ENCODE results near the gene TRPM4. TPM values are rescaled to one million over a fixed set of nuclear protein-coding genes. Genes with fewer than 3 reads are reported as not detected.

The TRPM4 gene
- total RNA-seq, 1 donor from 2014 or later: 3.1 TPM

DNA sequence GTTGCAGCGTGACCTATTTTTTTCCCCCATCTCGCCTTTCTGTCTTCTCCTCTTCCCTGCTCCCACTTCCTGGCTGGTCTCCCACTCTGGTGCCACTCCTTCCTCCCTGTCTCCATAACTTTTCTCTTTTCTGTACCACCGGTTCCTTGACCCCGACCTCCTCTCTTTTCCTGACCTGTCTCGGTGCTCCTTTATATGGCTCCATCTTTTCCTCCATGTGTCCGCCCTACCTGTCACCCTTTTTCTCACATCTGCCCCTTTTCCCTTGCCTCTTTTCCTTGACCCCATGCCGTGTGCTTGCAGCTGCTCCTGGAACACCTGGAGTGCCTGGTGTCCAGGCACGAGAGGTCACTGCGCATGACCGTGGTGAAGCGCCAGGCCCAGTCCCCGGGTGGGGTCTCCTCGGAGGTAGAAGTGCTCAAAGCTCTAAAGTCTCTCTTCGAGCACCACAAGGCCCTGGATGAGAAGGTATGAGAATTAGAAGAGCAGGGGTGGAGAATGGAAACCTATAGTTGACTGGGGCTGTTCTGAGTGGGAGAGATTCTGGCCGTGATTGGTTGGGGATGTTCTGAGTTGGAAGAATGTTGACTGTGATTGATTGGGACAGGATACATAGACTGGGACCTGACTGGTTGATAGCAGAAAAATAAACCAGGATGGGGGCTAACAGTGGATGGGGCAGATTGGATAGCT is 28.9 kb upstream of the TRPM4 start:
- Histone ChIP-seq H3K36me3 (no peaks in the 10 kb centered on the region), H4K20me1 (ENCODE audit: low read depth) (no peaks in the 10 kb centered on the region), H3K9ac (no peak overlapping the region), H3K9me3 (ENCODE audit: low read depth) (no peaks in the 10 kb centered on the region), H3F3A (ENCODE audit: low read depth) (peaks cover 26% of the 10 kb centered on the region), H3K79me2 (ENCODE audit: low read depth) (no peaks in the 10 kb centered on the region), H2AFZ (replicated peaks) (peak overlapping the region; percentile 67), H3K27me3 (peaks cover 3% of the 10 kb centered on the region), H3K27ac (no peak overlapping the region), H3K4me2 (peak overlapping the region; percentile 32), H3K4me3 (peak overlapping the region; percentile 39), H3K4me1 (no peaks in the 10 kb centered on the region)
- Mint-ChIP-seq H3K36me3 (peaks cover 5% of the 10 kb centered on the region), H3K27me3 (ENCODE audit: insufficient read depth, low read depth) (peaks cover 13% of the 10 kb centered on the region), H3K9me3 (peaks cover 2% of the 10 kb centered on the region), H3K4me1 (peaks cover 18% of the 10 kb centered on the region), H3K4me3 (peak overlapping the region; percentile 89), H3K27ac (no peak overlapping the region)
- DNase-seq (ENCODE audit: low spot score): no peak
- no peak for TF ChIP-seq EZH2 (IDR thresholded peaks at IDR 0.05)
- TF ChIP-seq, protein P1, sequence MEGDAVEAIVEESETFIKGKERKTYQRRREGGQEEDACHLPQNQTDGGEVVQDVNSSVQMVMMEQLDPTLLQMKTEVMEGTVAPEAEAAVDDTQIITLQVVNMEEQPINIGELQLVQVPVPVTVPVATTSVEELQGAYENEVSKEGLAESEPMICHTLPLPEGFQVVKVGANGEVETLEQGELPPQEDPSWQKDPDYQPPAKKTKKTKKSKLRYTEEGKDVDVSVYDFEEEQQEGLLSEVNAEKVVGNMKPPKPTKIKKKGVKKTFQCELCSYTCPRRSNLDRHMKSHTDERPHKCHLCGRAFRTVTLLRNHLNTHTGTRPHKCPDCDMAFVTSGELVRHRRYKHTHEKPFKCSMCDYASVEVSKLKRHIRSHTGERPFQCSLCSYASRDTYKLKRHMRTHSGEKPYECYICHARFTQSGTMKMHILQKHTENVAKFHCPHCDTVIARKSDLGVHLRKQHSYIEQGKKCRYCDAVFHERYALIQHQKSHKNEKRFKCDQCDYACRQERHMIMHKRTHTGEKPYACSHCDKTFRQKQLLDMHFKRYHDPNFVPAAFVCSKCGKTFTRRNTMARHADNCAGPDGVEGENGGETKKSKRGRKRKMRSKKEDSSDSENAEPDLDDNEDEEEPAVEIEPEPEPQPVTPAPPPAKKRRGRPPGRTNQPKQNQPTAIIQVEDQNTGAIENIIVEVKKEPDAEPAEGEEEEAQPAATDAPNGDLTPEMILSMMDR (IDR thresholded peaks at IDR 0.05): no peak
- no peak for TF ChIP-seq EZH2phosphoT487 (IDR thresholded peaks at IDR 0.05)

DNA sequence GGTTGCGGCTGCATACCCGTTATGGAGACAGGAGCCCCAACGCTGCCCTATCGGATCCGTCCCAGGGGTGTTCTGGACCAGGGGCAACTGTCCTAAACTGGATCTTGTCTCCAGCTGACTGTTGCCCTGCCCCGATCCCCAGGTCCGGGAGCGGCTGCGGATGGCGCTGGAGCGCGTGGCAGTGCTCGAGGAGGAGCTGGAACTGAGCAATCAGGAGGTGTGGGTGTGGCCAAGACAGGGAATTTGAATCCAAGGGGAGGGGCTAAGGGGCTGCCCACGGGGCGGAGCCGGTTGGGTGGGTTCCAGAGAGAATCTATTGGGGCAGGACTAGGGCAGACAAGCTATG is 28.4 kb upstream of the TRPM4 start:
- H3K27ac Mint-ChIP-seq: no peak overlapping the region
- Histone ChIP-seq H3K79me2 (ENCODE audit: low read depth) (no peaks in the 10 kb centered on the region), H4K20me1 (ENCODE audit: low read depth) (no peaks in the 10 kb centered on the region), H3F3A (ENCODE audit: low read depth) (peaks cover 31% of the 10 kb centered on the region), H3K9me3 (ENCODE audit: low read depth) (no peaks in the 10 kb centered on the region), H3K4me3 (peak overlapping the region; percentile 39), H3K9ac (no peak overlapping the region), H3K27me3 (no peaks in the 10 kb centered on the region), H3K4me2 (peak overlapping the region; percentile 32), H2AFZ (replicated peaks) (no peak overlapping the region), H3K36me3 (no peaks in the 10 kb centered on the region), H3K27ac (no peak overlapping the region), H3K4me1 (no peaks in the 10 kb centered on the region)
- H3K4me1 Mint-ChIP-seq: peaks cover 18% of the 10 kb centered on the region
- H3K9me3 Mint-ChIP-seq: peaks cover 2% of the 10 kb centered on the region
- H3K36me3 Mint-ChIP-seq: peaks cover 7% of the 10 kb centered on the region
- H3K4me3 Mint-ChIP-seq: peak overlapping the region; percentile 89
- no peak for TF ChIP-seq EZH2 (IDR thresholded peaks at IDR 0.05)
- TF ChIP-seq EZH2phosphoT487 (IDR thresholded peaks at IDR 0.05): no peak
- TF ChIP-seq, protein P1 (IDR thresholded peaks at IDR 0.05): no peak
- peak; percentile 68 for DNase-seq (ENCODE audit: low spot score)
- peaks cover 10% of the 10 kb centered on the region for H3K27me3 Mint-ChIP-seq (ENCODE audit: insufficient read depth, low read depth)

DNA sequence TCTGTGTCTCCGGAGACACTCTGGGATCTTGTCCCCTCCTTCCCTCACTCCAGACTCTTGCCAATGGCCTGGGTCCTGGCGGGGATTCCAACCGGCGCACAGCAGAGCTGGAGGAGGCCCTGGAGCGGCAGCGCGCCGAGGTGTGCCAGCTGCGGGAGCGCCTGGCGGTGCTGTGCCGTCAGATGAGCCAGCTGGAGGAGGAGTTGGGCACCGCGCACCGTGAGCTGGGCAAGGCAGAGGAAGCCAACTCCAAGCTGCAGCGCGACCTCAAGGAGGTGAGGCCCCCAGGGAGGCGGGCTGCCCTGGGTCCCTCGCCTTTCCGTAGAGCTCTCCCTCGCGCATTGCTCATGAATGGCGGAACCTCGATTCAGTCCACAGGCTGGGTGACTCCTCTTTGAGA is 27.3 kb upstream of the TRPM4 start:
- no peak overlapping the region for H3K9ac ChIP-seq
- peak overlapping the region; percentile 54 for H3K4me3 Mint-ChIP-seq
- no peaks in the 10 kb centered on the region for H3K9me3 ChIP-seq (ENCODE audit: low read depth)
- H3K36me3 ChIP-seq: no peaks in the 10 kb centered on the region
- H3K36me3 Mint-ChIP-seq: peaks cover 9% of the 10 kb centered on the region
- peaks cover 33% of the 10 kb centered on the region for H3F3A ChIP-seq (ENCODE audit: low read depth)
- peaks cover 2% of the 10 kb centered on the region for H3K9me3 Mint-ChIP-seq
- peaks cover 15% of the 10 kb centered on the region for H3K4me1 Mint-ChIP-seq
- H3K27ac Mint-ChIP-seq: no peak overlapping the region
- H3K27ac ChIP-seq: no peak overlapping the region
- no peaks in the 10 kb centered on the region for H3K4me1 ChIP-seq
- no peaks in the 10 kb centered on the region for H3K79me2 ChIP-seq (ENCODE audit: low read depth)
- TF ChIP-seq, protein P1 (IDR thresholded peaks at IDR 0.05): no peak
- TF ChIP-seq EZH2phosphoT487 (IDR thresholded peaks at IDR 0.05): no peak
- no peak for TF ChIP-seq EZH2 (IDR thresholded peaks at IDR 0.05)
- H3K27me3 ChIP-seq: no peaks in the 10 kb centered on the region
- H3K27me3 Mint-ChIP-seq (ENCODE audit: insufficient read depth, low read depth): peaks cover 7% of the 10 kb centered on the region
- no peaks in the 10 kb centered on the region for H4K20me1 ChIP-seq (ENCODE audit: low read depth)
- H3K4me3 ChIP-seq: no peak overlapping the region
- no peak overlapping the region for H3K4me2 ChIP-seq
- no peak for DNase-seq (ENCODE audit: low spot score)
- no peak overlapping the region for H2AFZ ChIP-seq (replicated peaks)
